ENCODE measurements around the gene CSF1.

DNA sequence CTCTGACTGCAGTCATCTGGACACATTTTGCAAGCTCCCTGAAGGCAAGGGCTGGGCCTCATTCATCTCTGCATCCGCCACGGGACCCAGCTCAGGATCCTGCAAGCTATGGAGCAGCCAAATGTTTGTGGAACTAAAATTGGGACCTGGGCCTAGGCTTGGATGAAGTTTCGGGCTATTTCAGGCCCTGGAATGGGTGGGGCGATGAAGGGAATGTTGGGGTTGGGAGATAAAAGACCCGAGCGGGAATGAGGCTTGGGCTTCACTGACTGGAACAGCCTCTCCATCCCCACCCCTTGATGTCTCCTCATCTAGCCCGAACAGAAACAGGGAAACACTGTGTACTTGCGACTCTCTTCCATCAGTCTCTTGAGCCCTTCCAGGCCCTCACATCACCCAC is 66.6 kb downstream of the CSF1 start:
- TF ChIP-seq, protein P1, sequence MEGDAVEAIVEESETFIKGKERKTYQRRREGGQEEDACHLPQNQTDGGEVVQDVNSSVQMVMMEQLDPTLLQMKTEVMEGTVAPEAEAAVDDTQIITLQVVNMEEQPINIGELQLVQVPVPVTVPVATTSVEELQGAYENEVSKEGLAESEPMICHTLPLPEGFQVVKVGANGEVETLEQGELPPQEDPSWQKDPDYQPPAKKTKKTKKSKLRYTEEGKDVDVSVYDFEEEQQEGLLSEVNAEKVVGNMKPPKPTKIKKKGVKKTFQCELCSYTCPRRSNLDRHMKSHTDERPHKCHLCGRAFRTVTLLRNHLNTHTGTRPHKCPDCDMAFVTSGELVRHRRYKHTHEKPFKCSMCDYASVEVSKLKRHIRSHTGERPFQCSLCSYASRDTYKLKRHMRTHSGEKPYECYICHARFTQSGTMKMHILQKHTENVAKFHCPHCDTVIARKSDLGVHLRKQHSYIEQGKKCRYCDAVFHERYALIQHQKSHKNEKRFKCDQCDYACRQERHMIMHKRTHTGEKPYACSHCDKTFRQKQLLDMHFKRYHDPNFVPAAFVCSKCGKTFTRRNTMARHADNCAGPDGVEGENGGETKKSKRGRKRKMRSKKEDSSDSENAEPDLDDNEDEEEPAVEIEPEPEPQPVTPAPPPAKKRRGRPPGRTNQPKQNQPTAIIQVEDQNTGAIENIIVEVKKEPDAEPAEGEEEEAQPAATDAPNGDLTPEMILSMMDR (IDR thresholded peaks at IDR 0.05; ENCODE audit: poor library complexity) = no peak
- TF ChIP-seq EZH2 (IDR thresholded peaks at IDR 0.05; ENCODE audit: borderline replicate concordance) (no peak), EZH2phosphoT487 (IDR thresholded peaks at IDR 0.05; ENCODE audit: low read depth, severe bottlenecking, unreplicated experiment) (no peak)
